GM23338 (cell line): Measurements from ENCODE around the gene SMIM13.

Experiments used
- CREB1 ChIP-seq: fragments of 250-450 bp; sonication (Bioruptor Pico); IDR thresholded peaks from 2 replicates; pipeline ENCODE4 v1.5.0; 2020; ENCODE audit warnings: low read depth, mild to moderate bottlenecking, moderate library complexity
- CTCF ChIP-seq, 2 experiments: fragments of 200-600 bp in 1 of 2; sonication (generic) in 1 of 2; conservative IDR thresholded peaks; 2 replicates each; pipeline versions ENCODE4 v1.5.1 to v1.6.1; 2016 to 2017; ENCODE audit warnings: antibody characterized with exemption in 2 of 2, low read depth in 2 of 2, mild to moderate bottlenecking in 2 of 2, moderate library complexity in 1 of 2
- EZH2 ChIP-seq: fragments of 200-600 bp; sonication (generic); IDR thresholded peaks from one replicate; pipeline ENCODE4 v1.8.0; 2017; ENCODE audit warnings: antibody characterized with exemption, mild to moderate bottlenecking, low read depth; ENCODE audit not compliant: unreplicated experiment
- EZH2phosphoT487 ChIP-seq: fragments of 200-600 bp; sonication (generic); IDR thresholded peaks from one replicate; pipeline ENCODE4 v1.8.1; 2018; ENCODE audit warnings: antibody characterized with exemption; ENCODE audit not compliant: unreplicated experiment
- JUNB ChIP-seq: IDR thresholded peaks from one replicate; pipeline ENCODE4 v1.6.1; 2016; ENCODE audit warnings: antibody characterized with exemption; ENCODE audit not compliant: unreplicated experiment
- NANOG ChIP-seq: IDR thresholded peaks from 2 replicates; pipeline ENCODE4 v1.6.1; 2016; ENCODE audit warnings: antibody characterized with exemption, borderline replicate concordance
- POLR2AphosphoS5 ChIP-seq: IDR thresholded peaks from 2 replicates; pipeline ENCODE4 v1.6.1; 2016; ENCODE audit warnings: antibody characterized with exemption, low read depth
- REST ChIP-seq: IDR thresholded peaks from one replicate; pipeline ENCODE4 v1.6.1; 2018; ENCODE audit warnings: antibody characterized with exemption; ENCODE audit not compliant: unreplicated experiment
- STAT1 ChIP-seq: IDR thresholded peaks from one replicate; pipeline ENCODE4 v1.6.1; 2016; ENCODE audit warnings: antibody characterized with exemption; ENCODE audit not compliant: unreplicated experiment
- ZNF114 ChIP-seq: fragments of 250-450 bp; sonication (Bioruptor Pico); IDR thresholded peaks from 2 replicates; pipeline ENCODE4 v1.5.0; 2020; ENCODE audit warnings: mild to moderate bottlenecking, moderate library complexity
- ZNF331 ChIP-seq: fragments of 250-450 bp; sonication (Bioruptor Pico); IDR thresholded peaks from 2 replicates; pipeline ENCODE4 v1.5.0; 2020; ENCODE audit warnings: low read depth, mild to moderate bottlenecking, moderate library complexity
- ZNF462 ChIP-seq: fragments of 250-450 bp; sonication (Bioruptor Pico); IDR thresholded peaks from 2 replicates; pipeline ENCODE4 v1.5.0; 2020; ENCODE audit warnings: mild to moderate bottlenecking, moderate library complexity
- TF ChIP-seq, protein P1 (sequence below): IDR thresholded peaks from 2 replicates; pipeline ENCODE4 v1.6.1; 2016; ENCODE audit warnings: antibody characterized with exemption

- TF ChIP-seq CTCF (conservative IDR thresholded peaks at IDR 0.05; ENCODE audit: low read depth in 2 of 2), result peak; percentile 74 to 91
- TF ChIP-seq ZNF331, result no peak
- no peak for TF ChIP-seq EZH2
- no peak for TF ChIP-seq EZH2phosphoT487
- TF ChIP-seq POLR2AphosphoS5, result no peak
- TF ChIP-seq STAT1, result no peak
- peak; percentile 67 for TF ChIP-seq REST
- no peak; the same call in 1 of the 2 replicates for TF ChIP-seq CREB1 (CRISPR knock-in tag)
- TF ChIP-seq ZNF462 (CRISPR knock-in tag), result no peak
- TF ChIP-seq, protein P1, sequence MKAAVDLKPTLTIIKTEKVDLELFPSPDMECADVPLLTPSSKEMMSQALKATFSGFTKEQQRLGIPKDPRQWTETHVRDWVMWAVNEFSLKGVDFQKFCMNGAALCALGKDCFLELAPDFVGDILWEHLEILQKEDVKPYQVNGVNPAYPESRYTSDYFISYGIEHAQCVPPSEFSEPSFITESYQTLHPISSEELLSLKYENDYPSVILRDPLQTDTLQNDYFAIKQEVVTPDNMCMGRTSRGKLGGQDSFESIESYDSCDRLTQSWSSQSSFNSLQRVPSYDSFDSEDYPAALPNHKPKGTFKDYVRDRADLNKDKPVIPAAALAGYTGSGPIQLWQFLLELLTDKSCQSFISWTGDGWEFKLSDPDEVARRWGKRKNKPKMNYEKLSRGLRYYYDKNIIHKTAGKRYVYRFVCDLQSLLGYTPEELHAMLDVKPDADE, result no peak
- no peak for TF ChIP-seq JUNB
- TF ChIP-seq ZNF114 (CRISPR knock-in tag), result no peak
- no peak for TF ChIP-seq NANOG
Observed at GRCh38 chr6:11043961-11044711, 49.5 kb upstream of the SMIM13 start, which contains the start of gene ELOVL2.
